ENCODE measurements around the gene CALML3. TPM values are rescaled to one million over a fixed set of nuclear protein-coding genes. Genes with fewer than 3 reads are reported as not detected.

CALML3 gene
- total RNA-seq, 1 donor from 2014 or later, result not detected

DNA sequence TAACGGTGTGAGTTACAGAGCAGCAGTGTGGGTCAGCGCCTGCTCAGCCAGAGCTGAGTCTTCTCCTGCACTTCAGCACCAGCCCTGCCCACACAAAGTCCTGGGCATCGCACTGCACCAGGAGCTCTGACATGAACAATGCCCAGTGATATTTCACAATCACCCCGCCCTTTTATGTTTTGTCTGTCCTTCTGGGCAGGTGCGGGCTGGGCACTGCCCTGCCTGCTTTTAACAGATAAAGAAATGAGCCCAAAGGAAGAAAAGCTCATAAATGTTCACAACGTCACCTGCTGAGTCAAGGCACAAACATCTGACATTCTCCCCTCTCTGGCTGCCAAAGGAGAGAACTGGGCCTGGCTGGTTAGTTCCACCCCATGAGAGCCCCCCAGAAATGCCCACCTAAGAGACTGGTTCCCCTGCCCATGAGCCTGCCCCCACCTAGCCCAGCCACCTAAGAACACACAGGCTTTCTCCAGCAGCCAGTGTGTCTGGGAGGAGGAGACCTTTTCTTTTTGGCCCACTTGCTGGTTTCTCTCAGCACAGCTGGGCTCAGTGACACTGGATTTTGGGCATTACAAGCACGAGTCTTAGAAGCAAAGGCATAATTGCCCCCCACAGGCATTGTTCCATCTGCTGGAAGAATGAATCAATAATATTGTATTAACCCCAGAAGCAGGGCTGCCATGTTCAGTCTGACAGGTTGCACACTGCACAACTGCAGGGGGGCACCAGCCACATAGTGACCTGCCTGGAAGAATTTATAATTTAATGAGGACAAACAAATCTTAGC, 22.3 kb downstream of the CALML3 start:
- Histone ChIP-seq H3K27ac (ENCODE audit: low read depth, low read length) (peak overlapping the region; percentile 74), H3K27me3 (ENCODE audit: insufficient read depth, low read length) (no peaks in the 10 kb centered on the region), H3K4me2 (ENCODE audit: low read length) (peak overlapping the region; percentile 77), H2AFZ (ENCODE audit: low read depth, low read length) (no peak overlapping the region), H4K20me1 (ENCODE audit: insufficient read depth, low read length) (no peaks in the 10 kb centered on the region), H3K9ac (ENCODE audit: low read length) (peak overlapping the region; percentile 66), H3K4me1 (ENCODE audit: insufficient read depth, low read length) (peaks cover 65% of the 10 kb centered on the region), H3K36me3 (ENCODE audit: insufficient read depth, low read length) (no peaks in the 10 kb centered on the region), H3K9me3 (ENCODE audit: insufficient read depth, low read depth, low read length) (no peaks in the 10 kb centered on the region), H3K4me3 (ENCODE audit: insufficient read depth, low read depth, low read length) (no peak overlapping the region), H3K79me2 (ENCODE audit: insufficient read depth, low read length) (no peaks in the 10 kb centered on the region)
- TF ChIP-seq EZH2 (IDR thresholded peaks at IDR 0.05; ENCODE audit: insufficient read depth, low read length), result no peak
- TF ChIP-seq, protein P1, sequence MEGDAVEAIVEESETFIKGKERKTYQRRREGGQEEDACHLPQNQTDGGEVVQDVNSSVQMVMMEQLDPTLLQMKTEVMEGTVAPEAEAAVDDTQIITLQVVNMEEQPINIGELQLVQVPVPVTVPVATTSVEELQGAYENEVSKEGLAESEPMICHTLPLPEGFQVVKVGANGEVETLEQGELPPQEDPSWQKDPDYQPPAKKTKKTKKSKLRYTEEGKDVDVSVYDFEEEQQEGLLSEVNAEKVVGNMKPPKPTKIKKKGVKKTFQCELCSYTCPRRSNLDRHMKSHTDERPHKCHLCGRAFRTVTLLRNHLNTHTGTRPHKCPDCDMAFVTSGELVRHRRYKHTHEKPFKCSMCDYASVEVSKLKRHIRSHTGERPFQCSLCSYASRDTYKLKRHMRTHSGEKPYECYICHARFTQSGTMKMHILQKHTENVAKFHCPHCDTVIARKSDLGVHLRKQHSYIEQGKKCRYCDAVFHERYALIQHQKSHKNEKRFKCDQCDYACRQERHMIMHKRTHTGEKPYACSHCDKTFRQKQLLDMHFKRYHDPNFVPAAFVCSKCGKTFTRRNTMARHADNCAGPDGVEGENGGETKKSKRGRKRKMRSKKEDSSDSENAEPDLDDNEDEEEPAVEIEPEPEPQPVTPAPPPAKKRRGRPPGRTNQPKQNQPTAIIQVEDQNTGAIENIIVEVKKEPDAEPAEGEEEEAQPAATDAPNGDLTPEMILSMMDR (IDR thresholded peaks at IDR 0.05; ENCODE audit: insufficient read depth, low read depth, low read length), result no peak
- FAIRE-seq (no peak), DNase-seq (ENCODE audit: low read depth) (peak; percentile 58)
- Mint-ChIP-seq H3K27me3 (ENCODE audit: low read depth, unreplicated experiment) (no peaks in the 10 kb centered on the region), H3K4me3 (ENCODE audit: unreplicated experiment) (peak overlapping the region; percentile 62), H3K9me3 (ENCODE audit: unreplicated experiment) (peaks cover 5% of the 10 kb centered on the region), H3K27ac (ENCODE audit: unreplicated experiment) (no peak overlapping the region), H3K4me1 (ENCODE audit: low read depth, unreplicated experiment) (peaks cover 23% of the 10 kb centered on the region), H3K36me3 (ENCODE audit: low read depth, unreplicated experiment) (no peaks in the 10 kb centered on the region)

DNA sequence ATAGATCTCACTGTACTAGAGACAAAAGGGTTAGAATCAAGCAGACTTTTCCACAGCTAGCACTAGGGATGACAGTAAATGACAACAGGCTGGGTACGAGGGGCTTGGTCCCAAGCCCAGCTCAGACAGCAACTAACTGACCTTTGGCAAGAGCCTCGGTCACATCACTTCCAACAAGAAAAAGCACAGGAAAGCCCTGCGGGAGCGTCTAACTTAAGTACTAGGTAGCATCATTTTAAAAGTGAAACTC, 22.8 kb downstream of the CALML3 start:
- Histone ChIP-seq H3K27me3 (ENCODE audit: insufficient read depth, low read length) (no peaks in the 10 kb centered on the region), H3K4me3 (ENCODE audit: insufficient read depth, low read depth, low read length) (peak overlapping the region; percentile 25), H4K20me1 (ENCODE audit: insufficient read depth, low read length) (no peaks in the 10 kb centered on the region), H3K9me3 (ENCODE audit: insufficient read depth, low read depth, low read length) (no peaks in the 10 kb centered on the region), H3K27ac (ENCODE audit: low read depth, low read length) (peak overlapping the region; percentile 74), H3K4me1 (ENCODE audit: insufficient read depth, low read length) (peaks cover 70% of the 10 kb centered on the region), H2AFZ (ENCODE audit: low read depth, low read length) (peak overlapping the region; percentile 63), H3K4me2 (ENCODE audit: low read length) (peak overlapping the region; percentile 77), H3K36me3 (ENCODE audit: insufficient read depth, low read length) (no peaks in the 10 kb centered on the region), H3K79me2 (ENCODE audit: insufficient read depth, low read length) (no peaks in the 10 kb centered on the region), H3K9ac (ENCODE audit: low read length) (peak overlapping the region; percentile 66)
- no peak for FAIRE-seq
- Mint-ChIP-seq H3K4me1 (ENCODE audit: low read depth, unreplicated experiment) (peaks cover 28% of the 10 kb centered on the region), H3K9me3 (ENCODE audit: unreplicated experiment) (peaks cover 3% of the 10 kb centered on the region), H3K4me3 (ENCODE audit: unreplicated experiment) (peak overlapping the region; percentile 62), H3K27me3 (ENCODE audit: low read depth, unreplicated experiment) (no peaks in the 10 kb centered on the region), H3K36me3 (ENCODE audit: low read depth, unreplicated experiment) (no peaks in the 10 kb centered on the region), H3K27ac (ENCODE audit: unreplicated experiment) (no peak overlapping the region)
- DNase-seq (ENCODE audit: low read depth), result no peak
- no peak for TF ChIP-seq EZH2 (IDR thresholded peaks at IDR 0.05; ENCODE audit: insufficient read depth, low read length)
- TF ChIP-seq, protein P1 (IDR thresholded peaks at IDR 0.05; ENCODE audit: insufficient read depth, low read depth, low read length), result no peak
